GM18499 (cell line): ENCODE measurements around the gene FZD1.
"Not testable (repeated sequence)": the region's sequence is repeated elsewhere in the genome, so short reads cannot be mapped to it uniquely, and the experiment has no call there.

Experiments used
- ATAC-seq: cut with Tn5 transposase; IDR thresholded peaks from one replicate; pipeline ENCODE4 v1.9.1; 2021; ENCODE audit warnings: moderate number of reproducible peaks; ENCODE audit not compliant: insufficient read depth, unreplicated experiment

The FZD1 gene

DNA sequence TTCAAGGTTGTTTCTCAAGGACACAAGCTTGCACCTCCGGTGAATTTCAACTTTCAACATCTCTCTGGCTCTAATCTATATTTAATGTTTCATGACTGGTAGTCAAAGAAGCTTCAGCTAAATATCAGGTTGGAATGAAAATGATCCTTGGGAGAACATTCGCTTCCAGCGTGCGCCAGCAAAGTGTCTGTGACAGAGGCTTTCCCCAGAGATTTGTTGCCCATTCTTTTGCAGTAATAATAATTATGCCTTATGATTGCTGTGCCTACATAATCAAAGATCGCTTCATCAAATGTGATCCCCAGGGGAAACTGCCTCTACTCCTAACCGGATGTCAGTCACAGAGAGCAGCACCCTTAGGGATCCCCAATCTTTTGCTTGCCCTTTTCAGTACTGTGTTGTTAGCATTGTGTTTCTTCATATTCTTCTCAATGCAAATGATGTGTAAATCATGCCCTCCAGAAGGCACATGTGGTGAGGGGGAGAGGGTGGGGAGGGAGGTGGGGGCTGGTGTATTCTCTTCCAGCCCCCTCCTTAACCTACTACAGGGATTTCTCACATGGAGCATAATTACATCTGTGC lies 30.5 kb downstream of the FZD1 start:
- ATAC-seq, result no peak

DNA sequence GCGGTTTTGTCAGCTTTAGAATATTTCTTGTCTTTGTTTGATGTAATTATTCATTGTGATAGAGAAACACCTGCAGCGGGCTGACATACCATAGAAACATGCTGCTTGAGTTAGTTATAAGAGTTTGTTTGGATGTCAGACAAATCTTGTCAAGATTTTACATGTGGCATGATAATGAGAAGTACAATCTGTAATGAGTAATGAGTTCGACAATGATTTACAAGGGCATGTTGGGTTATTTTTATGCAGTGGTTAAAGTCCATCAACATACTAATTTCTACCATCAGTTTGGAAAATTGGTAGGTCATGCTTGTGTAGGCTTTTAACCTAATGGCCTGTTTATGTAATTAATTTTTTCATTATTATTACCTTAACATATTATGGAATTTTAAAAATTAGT lies 31.3 kb downstream of the FZD1 start:
- ATAC-seq, result no peak

GRCh38 chr7:91297939-91298338 lies 33.7 kb downstream of the FZD1 start:
- ATAC-seq, result no peak

GRCh38 chr7:91299952-91300775 lies 35.9 kb downstream of the FZD1 start:
- ATAC-seq, result no peak

GRCh38 chr7:91302794-91303193 lies 38.6 kb downstream of the FZD1 start:
- ATAC-seq, result no peak

DNA sequence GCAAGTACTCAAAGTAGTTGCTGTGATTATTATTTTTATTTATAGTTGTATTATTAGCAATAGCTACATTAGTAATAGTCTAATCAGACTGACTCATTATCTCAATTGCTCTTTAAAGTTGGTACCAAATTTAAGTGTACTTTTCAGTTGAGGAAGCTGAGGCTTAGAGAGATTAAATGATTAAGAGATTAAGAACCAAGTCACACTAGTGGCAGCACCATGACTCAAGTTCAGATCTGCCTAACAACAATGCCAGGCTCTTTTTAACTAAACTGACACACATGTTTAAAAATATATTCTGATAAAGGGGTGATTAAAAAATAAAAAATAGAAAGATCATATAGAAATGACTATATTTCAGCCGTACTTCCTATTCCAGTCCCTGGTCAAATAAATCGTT lies 42.0 kb downstream of the FZD1 start:
- ATAC-seq, result no peak

DNA sequence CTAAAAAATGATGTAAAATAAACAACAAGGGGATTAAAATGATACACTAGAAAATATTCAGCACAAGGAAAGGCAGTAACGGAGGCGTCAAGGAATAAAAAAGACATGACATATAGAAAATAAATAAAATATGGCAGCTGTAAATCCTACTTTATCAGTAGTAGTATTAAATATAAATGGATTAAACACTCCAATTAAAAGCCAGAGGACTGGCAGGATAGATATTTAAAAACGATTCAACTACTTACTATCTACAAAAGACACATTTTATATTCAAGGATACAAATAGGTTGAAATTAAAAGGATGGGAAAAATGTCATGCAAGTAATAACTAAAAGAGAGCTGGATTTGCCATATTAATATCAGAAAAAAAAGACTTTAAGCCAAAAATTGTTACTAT lies 43.2 kb downstream of the FZD1 start:
- ATAC-seq, result no peak

- not testable (repeated sequence) for ATAC-seq
Measured at GRCh38 chr7:91308191-91308590, 44.0 kb downstream of the FZD1 start.

GRCh38 chr7:91310830-91311460 lies 46.7 kb downstream of the FZD1 start:
- ATAC-seq, result no peak

DNA sequence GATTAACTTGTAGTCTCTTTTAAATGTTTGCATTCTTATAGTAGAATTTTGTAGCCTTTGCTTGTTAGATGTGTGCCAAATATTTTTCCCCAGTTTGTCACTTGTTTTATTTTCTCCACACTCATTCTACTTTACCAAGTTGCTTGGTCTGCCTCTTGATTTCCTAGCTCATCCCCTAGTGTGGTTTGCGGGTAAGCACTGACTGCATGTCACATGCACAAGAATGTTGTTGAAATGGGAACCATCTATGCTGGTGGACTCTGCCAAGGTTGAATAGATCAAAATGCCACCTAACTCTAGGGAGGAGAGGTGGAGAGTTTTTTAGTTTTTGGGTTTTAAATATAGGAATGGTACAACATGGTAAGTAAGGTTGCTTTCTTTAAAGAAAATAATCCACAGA lies 47.6 kb downstream of the FZD1 start:
- ATAC-seq, result no peak

DNA sequence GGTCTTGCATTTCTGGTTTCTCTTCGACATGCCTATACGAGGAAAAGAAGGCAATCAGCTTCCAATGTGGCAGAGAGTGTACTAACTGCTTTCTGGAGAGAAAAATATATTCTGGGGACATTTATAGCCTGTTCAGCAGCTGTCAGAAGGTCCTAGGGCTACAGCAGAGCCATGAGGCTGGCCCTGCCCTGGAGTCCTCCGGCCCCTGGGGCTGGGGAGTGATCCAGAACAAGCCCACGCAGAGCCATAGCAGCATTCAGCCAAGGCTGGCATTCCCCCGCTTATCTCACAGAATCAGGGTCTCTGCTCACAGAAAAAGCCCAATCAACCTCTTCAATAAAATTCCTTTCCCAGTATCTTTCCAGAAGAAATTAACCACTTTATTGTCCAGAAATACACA lies 48.9 kb downstream of the FZD1 start:
- no peak for ATAC-seq

- ATAC-seq, result no peak
Measured at GRCh38 chr7:91314591-91315323, 50.5 kb downstream of the FZD1 start.

- no peak for ATAC-seq
Measured at GRCh38 chr7:91316426-91316825, 52.2 kb downstream of the FZD1 start.

DNA sequence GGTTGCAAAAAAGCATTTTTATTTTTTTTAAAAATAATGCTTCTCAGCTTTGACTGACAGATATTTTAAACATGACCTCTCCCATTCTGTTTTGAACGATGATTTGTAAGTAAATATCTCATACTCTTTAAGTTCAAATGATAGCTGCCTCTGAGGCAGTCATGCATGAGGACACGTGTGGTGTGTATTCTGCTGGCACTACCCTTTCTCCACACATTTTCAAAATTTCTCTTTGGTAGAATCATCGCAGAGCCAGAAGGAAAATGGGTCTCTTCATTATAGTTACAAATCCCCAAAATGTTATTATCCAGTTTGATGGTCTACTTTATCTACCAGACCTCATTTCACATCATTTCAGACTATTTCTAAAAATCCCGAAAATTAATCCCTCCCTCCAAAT lies 55.1 kb downstream of the FZD1 start:
- ATAC-seq, result no peak

GRCh38 chr7:91320366-91321078 lies 56.3 kb downstream of the FZD1 start:
- ATAC-seq, result no peak
